Measurements from ENCODE around the gene ZDHHC8.

The ZDHHC8 gene

DNA sequence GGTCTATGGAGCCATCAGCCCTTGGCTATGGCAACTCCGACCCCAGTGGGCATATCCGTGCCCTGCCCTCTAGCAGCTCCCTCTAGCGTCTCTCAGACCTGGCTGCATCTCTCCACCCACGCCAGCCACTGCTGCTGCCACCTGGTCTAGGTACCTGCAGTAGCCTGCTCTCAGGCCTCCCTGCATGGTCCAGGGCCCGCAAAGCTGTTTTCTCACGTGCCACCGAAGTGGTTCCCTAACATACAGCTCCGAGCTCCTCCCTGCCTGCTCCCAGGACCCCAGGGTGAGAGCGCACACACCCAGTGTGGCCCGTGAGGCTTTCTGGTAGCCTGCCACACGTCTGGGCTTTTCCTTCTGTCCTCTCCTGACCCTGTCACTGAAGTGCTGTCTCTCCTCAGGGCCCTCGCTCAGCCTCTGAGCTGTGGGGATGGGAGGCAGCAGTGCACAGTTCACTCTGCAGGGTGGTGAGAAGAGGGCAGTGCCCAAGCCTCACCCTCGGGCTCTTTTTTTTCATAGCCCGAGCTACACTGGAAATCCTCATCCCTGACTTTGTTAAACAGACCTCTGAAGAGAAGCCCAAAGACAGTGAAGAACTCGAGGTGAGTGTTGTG is 37.3 kb upstream of the ZDHHC8 start:
- in situ Hi-C loops (cut with MboI; ENCODE audit: low sequenced_read_pairs), result no loop called here

DNA sequence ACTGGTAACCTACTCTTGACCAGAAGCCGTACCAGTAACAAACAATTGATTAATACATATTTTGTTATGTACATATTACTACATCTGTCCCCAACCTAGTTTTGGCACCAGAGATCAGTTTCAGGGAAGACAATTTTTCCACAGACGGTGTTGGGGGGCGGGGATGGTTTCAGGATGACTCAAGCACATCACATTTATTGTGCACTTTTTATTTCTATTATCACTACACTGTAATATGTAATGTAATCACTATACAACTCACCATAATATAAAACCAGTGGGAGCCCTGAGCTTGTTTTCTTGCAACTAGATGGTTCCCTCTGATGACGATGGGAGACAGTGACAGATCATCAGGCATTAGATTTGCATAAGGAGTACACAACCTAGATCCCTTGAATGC is 36.1 kb upstream of the ZDHHC8 start:
- in situ Hi-C loops (cut with MboI; ENCODE audit: low sequenced_read_pairs), result no loop called here

DNA sequence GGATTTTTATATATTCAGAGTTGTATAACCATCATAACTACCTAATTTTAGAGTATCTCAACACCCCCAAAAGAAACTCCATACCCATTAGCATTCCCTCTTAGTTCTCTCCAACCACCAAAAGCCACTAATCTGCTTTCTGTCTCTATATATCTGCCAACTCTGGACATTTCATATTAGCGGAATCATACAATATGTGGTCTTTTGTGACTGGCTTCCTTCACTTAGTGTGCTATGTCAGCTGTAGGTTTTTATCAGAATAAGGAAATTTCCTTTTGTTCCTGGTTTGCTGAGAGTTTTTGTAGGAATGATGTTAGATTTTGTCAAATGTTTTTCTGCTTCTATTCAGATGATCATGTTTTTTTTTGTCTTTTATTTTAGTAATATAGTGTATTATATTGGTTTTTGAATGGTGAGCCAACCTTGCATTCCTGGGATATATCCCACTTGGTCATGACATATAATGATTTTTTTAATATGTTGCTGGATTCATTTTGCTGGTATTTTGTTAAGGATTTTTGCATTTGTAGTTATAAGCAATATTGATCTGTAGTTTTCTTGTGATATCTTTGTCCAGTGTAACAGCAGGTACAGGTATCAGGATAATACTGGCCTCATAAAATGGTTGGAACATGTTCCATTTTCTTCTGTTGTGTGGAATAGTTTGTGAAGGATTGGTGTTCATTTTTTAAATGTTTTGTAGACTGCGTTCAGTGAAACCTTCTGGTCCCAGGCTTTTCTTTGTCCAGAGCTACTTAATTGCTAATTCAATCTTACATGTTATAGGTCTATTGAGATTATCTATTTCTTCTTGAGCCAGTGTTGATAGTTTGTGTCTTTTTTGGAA is 34.8 kb upstream of the ZDHHC8 start:
- in situ Hi-C loops (cut with MboI; ENCODE audit: low sequenced_read_pairs), result no loop called here

DNA sequence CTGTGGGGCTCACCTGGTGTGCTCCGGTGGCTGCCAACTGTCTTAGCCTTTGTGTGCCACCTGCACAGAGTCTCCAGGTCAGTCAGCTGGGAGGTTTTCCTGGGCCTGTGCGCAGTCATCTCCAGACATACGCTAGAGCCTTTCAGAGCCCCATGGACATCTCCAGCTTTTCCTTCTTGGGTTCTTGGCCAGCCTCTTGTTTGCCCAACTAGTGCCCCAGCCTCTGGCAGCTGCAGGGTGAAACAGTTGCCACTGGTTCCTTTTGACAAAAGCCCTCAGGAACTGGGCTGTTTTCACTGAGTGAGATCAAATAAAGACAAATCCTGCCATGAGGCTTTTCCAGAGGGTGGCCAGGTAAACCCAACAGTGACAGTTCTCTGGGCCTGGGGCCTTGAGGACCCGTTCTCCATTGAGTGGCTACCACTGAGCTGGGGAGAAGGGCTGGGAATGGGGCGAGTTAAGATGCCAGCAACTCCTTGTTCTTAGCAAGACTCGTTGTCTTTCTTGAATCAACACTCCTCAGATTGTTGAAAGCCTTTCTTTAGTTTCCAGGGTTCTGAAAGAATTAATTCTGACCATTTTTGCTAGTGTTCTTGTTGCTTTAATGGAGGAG is 32.4 kb upstream of the ZDHHC8 start:
- in situ Hi-C loops (cut with MboI; ENCODE audit: low sequenced_read_pairs), result no loop called here

DNA sequence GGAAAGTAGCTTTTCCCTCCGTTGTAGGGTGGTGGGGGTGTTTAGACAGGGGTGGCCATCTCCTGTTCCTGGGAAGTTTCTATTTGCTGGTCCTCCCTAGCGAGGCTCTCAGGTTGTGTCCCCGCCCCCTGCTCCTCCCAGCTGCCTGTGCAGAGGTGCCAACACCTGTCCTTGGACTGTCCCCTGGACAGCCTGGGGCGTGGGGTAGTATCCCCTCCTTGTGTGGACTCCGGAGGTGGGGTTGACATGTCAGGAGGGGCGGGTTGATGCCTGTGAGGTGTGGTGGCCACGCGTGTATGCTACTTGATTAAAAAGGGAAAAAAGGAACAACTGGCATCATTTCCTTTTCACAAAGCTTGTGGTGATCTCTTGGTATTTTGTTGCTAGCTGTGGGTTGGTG is 30.0 kb upstream of the ZDHHC8 start:
- in situ Hi-C loops (cut with MboI; ENCODE audit: low sequenced_read_pairs), result no loop called here

DNA sequence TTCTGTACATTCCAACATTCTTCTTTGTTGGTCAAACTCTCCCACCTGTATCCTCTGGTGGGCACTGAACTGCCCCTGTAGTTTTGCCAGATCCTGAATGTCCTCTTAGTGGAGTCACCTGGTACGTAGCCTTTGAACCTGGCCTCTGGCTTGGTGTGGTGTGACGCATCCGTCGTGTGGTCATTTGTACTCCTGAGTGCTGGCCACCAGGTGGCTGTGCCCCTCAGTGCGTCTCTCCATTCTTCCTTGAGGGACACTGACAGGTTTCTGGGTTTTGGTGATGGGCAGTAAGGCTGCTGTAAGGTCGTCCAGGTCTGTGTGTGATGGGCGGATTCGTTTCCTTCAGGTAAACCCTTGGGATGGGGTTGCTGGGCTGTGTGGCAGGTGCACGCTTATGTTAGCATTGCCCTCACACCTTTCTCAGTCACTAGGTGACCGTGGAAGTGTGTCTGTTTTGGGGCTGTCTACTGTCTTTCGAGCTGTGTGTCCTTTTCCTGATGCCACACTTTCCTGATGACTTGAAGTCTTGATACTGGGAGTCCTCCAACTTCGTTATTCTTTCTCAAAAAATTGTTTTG is 29.3 kb upstream of the ZDHHC8 start:
- in situ Hi-C loops (cut with MboI; ENCODE audit: low sequenced_read_pairs), result no loop called here

DNA sequence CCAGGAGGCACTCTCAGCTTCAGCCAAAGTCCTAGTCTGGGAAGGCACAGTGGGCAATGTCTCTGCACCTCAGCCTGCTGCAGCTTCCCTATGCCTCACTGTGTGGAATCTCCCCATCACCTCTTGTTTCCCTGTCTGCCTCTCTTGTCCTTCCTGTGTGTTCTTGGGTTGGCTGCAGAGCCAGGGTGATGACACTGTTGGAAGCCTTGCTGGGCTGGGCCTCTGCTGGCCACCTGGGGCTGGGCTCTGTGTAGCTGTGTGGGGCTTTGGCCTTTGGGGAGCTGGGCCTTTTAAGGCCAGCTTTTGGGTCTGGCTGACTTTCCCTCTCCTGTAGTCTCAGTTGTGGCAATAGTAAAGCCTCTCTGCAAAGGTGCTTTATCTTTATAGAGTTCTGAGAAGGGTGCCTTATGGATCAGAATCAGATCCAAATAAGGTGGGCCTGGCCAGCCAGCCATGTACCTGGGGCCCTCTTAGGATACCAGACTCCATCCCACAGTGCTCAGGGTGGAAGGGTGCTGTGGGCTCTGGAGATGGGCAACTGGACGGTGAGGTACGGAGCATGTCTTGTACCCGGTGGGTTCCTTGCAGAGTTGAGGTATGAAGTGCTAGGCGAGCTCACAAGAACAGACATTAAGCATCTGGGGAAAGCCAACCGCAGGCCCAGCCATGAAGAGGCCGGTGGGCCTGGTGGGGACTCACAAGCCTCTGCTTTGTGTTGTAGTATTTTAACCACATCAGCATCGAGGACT is 26.0 kb upstream of the ZDHHC8 start:
- in situ Hi-C loops (cut with MboI; ENCODE audit: low sequenced_read_pairs), result no loop called here

DNA sequence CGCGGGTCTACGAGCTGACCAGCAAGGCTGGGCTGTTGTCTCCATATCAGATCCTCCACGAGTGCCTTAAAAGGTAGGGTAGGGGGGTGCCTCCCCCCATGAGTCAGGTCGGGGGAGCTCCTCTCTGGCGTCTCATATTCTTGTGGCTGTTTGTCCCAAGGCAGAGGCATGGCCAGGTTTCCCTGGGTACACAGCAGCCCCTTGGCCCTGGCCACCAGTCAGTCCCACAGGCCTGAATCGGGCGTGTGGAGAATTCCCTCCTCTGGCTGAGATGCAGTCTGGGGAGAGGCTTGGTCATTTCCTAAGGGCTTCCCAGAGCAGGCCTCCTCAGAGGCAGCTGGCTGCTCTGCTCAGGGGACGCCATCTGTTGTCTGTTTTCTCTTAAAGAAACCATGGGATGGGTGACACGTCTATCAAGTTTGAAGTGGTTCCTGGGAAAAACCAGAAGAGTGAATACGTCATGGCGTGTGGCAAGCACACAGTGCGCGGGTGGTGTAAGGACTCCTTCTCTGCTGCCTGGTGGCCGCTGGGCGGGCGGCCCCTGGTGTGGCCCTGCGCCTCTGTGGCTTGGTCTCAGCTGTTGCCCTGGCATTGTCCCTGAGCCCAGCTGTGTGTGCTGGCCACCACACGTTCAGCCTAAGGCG is 25.3 kb upstream of the ZDHHC8 start:
- in situ Hi-C loops (cut with MboI; ENCODE audit: low sequenced_read_pairs), result no loop called here

DNA sequence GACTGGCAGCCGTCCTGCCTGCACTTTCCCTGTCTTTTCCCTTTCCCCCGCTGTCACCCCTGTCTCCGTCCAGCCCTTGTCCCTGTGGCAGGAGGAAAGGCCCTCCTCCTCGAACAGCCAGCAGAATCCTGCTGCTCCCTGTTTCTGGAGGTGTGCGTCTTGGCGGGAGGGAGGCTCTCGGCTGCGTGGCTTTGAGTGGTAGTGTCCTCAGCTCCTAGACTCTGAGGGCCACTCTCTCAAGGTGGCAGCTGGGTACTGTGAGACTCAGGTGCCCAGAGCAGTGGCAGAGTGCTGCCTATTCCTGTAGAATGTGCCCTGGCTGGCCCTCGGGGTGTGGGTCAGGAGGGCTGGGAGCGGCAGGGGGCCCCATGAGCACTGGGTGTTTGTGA is 24.8 kb upstream of the ZDHHC8 start:
- in situ Hi-C loops (cut with MboI; ENCODE audit: low sequenced_read_pairs), result no loop called here

DNA sequence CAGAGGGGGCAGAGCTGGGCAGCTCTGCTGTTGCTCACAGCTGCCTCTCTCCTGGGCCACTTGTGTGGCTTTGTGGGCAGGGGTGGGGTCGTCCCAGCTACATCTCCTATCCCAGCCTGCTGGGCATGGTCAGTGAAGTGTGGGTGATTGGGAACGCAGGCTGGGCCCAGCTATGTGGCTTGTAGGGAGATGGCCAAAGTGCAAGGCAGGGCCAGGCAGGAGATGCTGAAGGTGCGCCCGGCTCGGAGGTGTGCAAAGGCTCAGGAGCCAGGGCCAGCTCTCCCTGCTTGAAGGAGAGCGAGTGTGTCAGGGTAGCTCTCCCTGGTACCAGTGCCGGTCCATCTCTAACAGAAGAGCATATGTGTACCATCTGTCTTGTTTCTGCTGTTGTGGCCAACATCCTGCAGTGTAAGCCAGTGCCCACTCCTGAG is 24.1 kb upstream of the ZDHHC8 start:
- in situ Hi-C loops (cut with MboI; ENCODE audit: low sequenced_read_pairs), result no loop called here

DNA sequence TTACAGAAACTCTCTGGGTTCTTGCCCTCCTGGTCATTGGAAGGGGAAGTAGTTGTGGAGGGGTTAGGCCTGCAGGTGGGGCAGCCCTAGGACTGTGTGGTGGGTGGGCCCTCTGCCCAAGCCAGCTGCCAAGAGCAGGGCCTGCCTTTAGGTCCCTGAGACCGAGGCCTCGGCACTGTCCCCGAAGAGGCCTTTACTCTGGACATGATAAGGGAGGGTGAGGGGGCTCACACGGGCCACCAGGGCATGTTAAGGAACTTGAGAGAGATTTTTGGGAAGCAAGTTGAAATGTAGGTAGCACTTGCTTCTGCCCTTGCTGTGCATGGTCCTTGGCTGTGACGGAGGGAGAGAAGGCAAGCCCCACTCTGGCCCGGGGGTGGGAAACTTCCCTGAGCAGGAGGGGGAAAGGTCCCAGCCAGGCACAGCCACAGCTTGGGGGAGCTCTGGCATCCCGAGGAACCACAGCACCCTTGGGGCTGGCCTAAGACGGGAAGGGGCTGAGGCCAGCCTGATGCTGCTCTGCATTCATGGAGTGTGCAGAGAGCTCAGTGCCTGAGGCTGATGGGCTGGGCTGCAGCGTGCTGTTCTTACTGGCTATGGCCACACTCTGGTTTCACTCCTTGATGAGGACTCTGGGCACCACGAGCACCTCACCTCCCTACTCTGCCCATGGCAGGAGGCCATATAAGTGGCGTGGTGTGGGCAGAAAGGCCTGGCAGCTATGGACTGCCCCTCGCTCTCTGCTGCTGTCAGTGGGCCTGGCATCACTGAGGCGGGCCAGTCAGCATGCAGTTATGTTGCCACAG is 23.4 kb upstream of the ZDHHC8 start:
- in situ Hi-C loops (cut with MboI; ENCODE audit: low sequenced_read_pairs), result no loop called here

DNA sequence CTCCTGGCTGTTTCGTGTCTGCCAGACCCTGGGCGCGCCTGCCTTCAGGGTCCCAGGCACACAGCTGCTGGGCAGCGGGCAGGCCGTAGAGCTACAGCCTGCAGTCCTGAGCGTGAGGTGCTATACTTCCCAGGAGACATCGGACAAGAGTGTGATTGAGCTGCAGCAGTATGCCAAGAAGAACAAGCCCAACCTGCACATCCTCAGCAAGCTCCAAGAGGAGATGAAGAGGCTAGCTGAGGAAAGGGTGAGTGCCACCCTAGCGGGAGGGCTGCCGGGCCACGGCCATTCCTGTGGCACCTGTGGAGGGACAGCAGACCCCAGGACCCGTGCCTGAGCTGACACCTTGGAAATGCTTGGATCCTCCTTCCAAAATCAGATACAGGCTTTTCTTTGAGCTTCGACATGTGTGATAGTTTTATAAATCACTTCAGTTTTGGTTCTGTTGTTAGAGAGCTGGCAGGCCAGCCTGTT is 22.8 kb upstream of the ZDHHC8 start:
- in situ Hi-C loops (cut with MboI; ENCODE audit: low sequenced_read_pairs), result no loop called here

DNA sequence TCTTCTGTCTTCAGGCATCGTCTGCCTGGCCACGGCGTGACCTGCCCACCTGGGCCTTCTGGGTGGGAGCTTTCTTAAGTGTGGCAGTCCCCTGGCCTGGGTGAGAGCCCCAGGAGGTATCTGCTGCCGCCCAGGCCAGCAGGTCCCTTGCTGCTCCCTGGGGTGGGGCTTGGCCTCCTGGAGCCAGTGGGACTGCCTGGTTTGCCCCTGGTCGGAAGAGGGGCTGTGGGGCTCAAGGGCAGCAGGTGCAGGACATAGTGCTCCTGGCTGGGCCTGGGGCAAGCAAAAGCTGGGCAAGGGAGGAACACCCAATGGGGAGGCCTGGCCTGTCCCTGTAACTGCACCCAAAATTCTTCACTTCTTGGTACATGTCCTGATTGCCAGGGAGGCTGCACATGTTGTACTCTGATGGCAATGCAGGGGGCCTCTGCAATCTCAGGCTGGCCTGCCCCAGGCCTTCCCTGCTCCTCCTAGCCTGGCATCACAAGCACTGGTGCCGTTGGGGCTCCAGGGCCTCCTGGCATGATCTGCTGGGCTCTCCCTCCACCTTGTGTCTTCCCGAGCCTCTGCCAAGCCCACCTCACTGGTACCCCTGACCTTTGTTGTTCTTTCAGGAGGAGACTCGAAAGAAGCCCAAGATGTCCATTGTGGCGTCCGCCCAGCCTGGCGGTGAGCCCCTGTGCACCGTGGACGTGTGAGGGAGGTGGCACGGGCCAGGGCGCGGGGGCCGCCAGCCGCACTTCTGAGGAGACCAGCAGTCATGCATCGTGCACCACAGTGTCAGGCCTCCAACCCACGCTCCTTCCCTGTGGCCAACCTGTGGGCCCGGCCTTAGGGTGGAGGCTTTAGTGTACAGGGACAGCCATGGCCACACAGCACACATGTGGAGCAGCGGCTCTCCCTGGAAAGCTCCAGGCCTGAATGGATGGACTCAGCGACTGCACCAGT is 21.9 kb upstream of the ZDHHC8 start:
- in situ Hi-C loops (cut with MboI; ENCODE audit: low sequenced_read_pairs), result no loop called here

DNA sequence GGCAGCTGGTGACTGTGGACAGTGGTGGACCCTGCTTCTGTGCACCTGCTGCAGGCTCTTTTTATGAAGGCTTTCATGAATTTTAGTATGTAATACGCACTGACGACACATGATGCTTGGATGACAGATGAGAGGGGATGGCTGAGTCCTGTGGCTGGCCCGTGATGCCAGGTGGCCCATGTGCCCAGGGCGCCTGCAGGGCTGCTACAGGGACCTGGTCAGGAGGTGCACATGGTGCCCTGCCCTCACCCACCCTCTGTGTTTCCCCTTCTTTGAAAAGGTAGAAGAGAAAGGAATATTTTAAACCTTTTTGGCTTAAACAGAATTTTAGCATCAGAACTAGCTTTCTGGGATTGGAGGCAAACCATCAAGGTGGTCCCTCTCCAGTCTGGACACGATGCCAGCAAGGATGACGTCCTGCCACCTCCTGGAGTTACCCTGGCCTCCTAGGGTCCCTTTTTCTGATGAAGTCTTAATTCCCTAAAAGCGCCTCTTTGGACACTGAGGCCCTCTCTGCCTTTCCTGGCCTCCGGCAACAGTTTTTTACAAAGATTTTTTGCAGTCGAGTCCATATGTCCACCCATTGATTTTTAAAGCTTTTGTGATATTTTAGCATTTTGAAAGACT is 21.1 kb upstream of the ZDHHC8 start:
- in situ Hi-C loops (cut with MboI; ENCODE audit: low sequenced_read_pairs), result no loop called here

DNA sequence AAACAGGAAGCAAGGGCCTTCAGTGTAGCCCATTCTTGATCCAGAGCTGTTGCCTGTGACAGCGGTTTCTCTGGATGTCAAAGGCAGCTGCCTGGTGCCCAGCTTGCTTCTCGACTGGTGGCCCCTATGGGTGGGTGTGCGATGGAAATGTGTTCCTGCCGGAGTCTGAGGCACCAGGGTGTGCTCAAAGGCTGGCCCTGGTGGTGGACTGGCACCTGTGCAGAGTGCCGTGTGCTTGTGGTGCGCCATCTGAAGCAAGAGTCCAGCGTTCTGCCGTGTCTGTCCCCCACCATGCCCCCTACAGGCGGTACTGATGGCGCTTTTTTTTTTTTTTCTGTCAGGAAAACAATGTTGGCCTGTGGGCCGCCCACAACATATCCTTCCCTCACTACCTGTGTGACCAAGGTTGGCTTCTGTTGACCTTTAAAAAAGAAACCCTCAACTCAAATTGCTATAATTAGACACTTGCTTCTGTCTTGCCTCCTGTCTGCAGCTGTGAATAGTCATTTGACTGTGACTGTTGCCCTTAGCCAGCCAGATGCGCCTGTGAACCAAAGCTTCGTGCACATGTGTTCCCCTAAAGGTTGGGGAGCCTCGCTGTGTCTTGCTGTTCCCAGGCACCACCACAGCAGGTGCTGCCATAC is 20.4 kb upstream of the ZDHHC8 start:
- in situ Hi-C loops (cut with MboI; ENCODE audit: low sequenced_read_pairs), result no loop called here

DNA sequence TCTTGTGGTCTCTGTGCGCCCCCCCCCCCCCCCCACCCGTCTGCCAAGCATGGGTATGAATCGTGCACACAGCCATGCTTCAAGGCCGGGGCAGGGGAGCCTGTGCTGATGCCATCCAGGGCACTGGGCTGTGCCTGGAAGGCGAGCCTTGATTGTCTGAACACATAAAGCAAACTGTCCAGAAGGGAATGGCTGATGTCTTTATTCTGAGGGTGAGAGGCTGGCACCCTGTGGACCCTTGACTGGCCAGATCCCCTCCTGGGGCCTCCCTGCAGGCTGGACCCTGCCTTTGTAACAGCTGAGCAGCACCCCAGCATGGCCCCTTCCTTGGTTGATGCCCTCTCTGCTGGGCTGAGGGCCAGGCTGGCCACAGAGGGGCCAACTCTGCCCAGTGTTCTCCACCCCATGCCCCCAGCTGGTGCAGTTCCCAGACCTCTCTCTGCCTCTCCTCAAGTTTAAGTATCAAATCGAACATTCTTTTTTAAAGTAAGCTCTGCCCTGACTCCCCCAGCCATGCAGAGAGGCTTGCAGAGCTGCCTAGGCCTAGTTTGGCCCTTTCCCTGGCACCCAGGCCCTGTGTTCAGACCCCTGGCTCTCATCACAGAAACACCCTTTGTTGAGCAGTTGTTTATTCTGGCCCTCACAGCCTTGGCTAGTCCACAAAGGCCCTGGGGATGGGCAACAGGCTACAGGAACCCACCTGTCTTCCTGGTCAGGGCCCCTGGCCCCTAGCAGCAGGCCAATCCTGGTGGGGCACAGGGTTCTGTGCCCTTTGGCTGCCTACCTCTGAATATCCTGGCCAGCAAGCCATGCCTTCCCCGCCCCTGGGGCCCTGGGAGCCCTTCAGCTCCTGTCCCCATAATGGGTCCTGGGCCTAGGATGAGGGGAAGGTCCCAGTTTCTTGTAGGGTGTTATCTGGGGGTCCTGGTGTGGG is 19.6 kb upstream of the ZDHHC8 start:
- in situ Hi-C loops (cut with MboI; ENCODE audit: low sequenced_read_pairs), result no loop called here

All from HL-60/S4 (cell line).